GM23248 (cell line): ENCODE measurements around the gene GDAP1L1.

Experiments
- EZH2 ChIP-seq: fragments of 200-600 bp; sonication (generic); IDR thresholded peaks from 2 replicates; pipeline ENCODE4 v1.6.1; 2018; ENCODE audit warnings: antibody characterized with exemption, mild to moderate bottlenecking; ENCODE audit not compliant: insufficient read depth, poor library complexity, severe bottlenecking
- EZH2phosphoT487 ChIP-seq: fragments of 200-600 bp; sonication (generic); IDR thresholded peaks from 2 replicates; pipeline ENCODE4 v1.6.1; 2018; ENCODE audit warnings: antibody characterized with exemption, moderate library complexity, mild to moderate bottlenecking, low read depth; ENCODE audit not compliant: insufficient read depth

DNA sequence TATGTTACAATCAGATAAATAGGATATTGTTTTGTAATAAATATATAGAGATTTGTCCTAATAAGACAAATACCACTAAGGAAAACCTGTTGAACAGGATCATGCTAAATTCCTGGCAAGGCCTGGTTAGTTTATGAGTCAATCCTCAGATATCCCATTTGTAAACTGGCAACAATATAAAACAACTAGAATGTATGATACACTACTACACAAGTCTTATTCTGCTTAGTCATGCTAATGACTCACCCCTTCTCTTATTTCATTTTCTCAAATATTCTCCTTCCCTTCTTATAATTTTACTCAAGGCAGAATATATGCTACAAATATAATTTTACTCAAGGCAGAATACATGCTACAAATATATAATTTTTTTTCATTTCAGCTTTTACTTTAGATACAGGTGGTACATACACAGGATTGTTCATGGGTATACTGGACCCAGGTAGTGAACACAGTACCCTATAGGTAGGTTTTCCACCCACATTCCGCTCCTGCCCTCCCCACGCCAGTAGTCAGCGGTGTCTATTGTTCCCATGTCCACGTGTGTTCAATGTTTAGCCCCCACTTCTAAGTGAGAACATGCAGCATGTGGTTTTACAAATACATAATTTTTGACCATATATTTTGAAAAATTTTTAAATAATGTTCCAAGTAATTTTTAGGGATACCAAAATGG lies 42.8 kb upstream of the GDAP1L1 start:
- TF ChIP-seq EZH2 (no peak), EZH2phosphoT487 (no peak)
